Osteoblast (primary cell): Measurements from ENCODE around the gene RNASE13. TPM values are rescaled to one million over a fixed set of nuclear protein-coding genes. Genes with fewer than 3 reads are reported as not detected.

Experiments
- DNase-seq: peaks from one replicate; pipeline ENCODE4 v3.0.0; 2011; ENCODE audit warnings: low spot score, mixed read lengths; ENCODE audit not compliant: insufficient read length; ENCODE audit errors: missing footprints
- H2AFZ ChIP-seq: 2 replicates; pipeline ENCODE4 v1.6.0; 2011; ENCODE audit warnings: mild to moderate bottlenecking, low read length
- H3K27ac ChIP-seq: 2 replicates; pipeline ENCODE4 v1.5.1; 2011; ENCODE audit warnings: mild to moderate bottlenecking, low read depth, low read length, moderate library complexity
- H3K27me3 ChIP-seq: 2 replicates; pipeline ENCODE4 v1.6.0; 2012; ENCODE audit warnings: mild to moderate bottlenecking, control low read depth, inconsistent platforms, low read length, moderate library complexity; ENCODE audit not compliant: insufficient read depth
- H3K36me3 ChIP-seq: 2 replicates; pipeline ENCODE4 v1.5.1; 2011; ENCODE audit warnings: mild to moderate bottlenecking, low read length, control low read depth, moderate library complexity; ENCODE audit not compliant: insufficient read depth
- H3K4me1 ChIP-seq: 2 replicates; pipeline ENCODE4 v1.5.1; 2011; ENCODE audit warnings: mild to moderate bottlenecking, low read length, control low read depth, moderate library complexity; ENCODE audit not compliant: insufficient read depth
- H3K4me2 ChIP-seq: 2 replicates; pipeline ENCODE4 v1.6.0; 2011; ENCODE audit warnings: mild to moderate bottlenecking, low read length; ENCODE audit not compliant: insufficient read depth
- H3K4me3 ChIP-seq: fragments of 200-600 bp; sonication (generic); 3 replicates; pipeline ENCODE4 v1.5.1; 2012; ENCODE audit warnings: mild to moderate bottlenecking, low read length, inconsistent platforms; ENCODE audit not compliant: insufficient read depth
- H3K79me2 ChIP-seq: 2 replicates; pipeline ENCODE4 v1.6.0; 2012; ENCODE audit warnings: mild to moderate bottlenecking, low read length, control low read depth, inconsistent platforms; ENCODE audit not compliant: insufficient read depth
- H3K9me3 ChIP-seq: 2 replicates; pipeline ENCODE4 v1.5.1; 2011; ENCODE audit warnings: low read depth, low read length, control low read depth
- H4K20me1 ChIP-seq: 2 replicates; pipeline ENCODE4 v1.6.0; 2012; ENCODE audit warnings: mild to moderate bottlenecking, low read length, control low read depth; ENCODE audit not compliant: insufficient read depth
- CTCF ChIP-seq: IDR thresholded peaks from 2 replicates; pipeline ENCODE4 v1.5.1; 2011; ENCODE audit warnings: mild to moderate bottlenecking, low read depth, low read length, moderate library complexity; ENCODE audit errors: extremely low read depth
- total RNA-seq: library from RNA; depleted of rRNA; stranded (reverse); fragments of >200 nt; gene quantifications from 2 replicates; pipeline ENCODE4 v1.2.3, GENCODE V29; 2012

Gene RNASE13
- total RNA-seq = not detected in 2 replicates

- Histone ChIP-seq H3K27me3 (peaks cover 49% of the 10 kb centered on the region), H3K9me3 (no peaks in the 10 kb centered on the region), H2AFZ (no peak within 1 kb of the TSS), H3K79me2 (no peaks in the 10 kb centered on the region), H3K27ac (no peak within 1 kb of the TSS), H3K4me2 (no peak within 1 kb of the TSS), H3K4me3 (no peak within 1 kb of the TSS), H3K36me3 (no peaks in the 10 kb centered on the region), H4K20me1 (no peaks in the 10 kb centered on the region), H3K4me1 (peaks cover 7% of the 10 kb centered on the region)
- no peak for TF ChIP-seq CTCF
- no peak for DNase-seq
Observed at GRCh38 chr14:21034707-21035106, at the start of gene RNASE13. TSS of gene RNASE13 (minus strand) at chr14:21034807. CDS start at chr14:21034288, 519 bp downstream.

GRCh38 chr14:21084396-21084795 lies 49.8 kb upstream of the RNASE13 start:
- no peak for TF ChIP-seq CTCF
- Histone ChIP-seq H3K27ac (peak overlapping the region; percentile 64), H3K36me3 (peaks cover 69% of the 10 kb centered on the region), H3K79me2 (no peaks in the 10 kb centered on the region), H4K20me1 (peaks cover 5% of the 10 kb centered on the region), H3K4me2 (no peak overlapping the region), H3K27me3 (no peaks in the 10 kb centered on the region), H2AFZ (no peak overlapping the region), H3K4me3 (no peak overlapping the region), H3K9me3 (no peaks in the 10 kb centered on the region), H3K4me1 (peaks cover 10% of the 10 kb centered on the region)
- peak; percentile 77 for DNase-seq

GRCh38 chr14:21083565-21084325 lies 49.1 kb upstream of the RNASE13 start:
- no peak for TF ChIP-seq CTCF
- Histone ChIP-seq H4K20me1 (peaks cover 2% of the 10 kb centered on the region), H3K4me3 (no peak overlapping the region), H3K27me3 (no peaks in the 10 kb centered on the region), H3K9me3 (no peaks in the 10 kb centered on the region), H2AFZ (no peak overlapping the region), H3K27ac (no peak overlapping the region), H3K36me3 (peaks cover 69% of the 10 kb centered on the region), H3K4me1 (peaks cover 10% of the 10 kb centered on the region), H3K79me2 (no peaks in the 10 kb centered on the region), H3K4me2 (no peak overlapping the region)
- peak; percentile 82 for DNase-seq

- Histone ChIP-seq H4K20me1 (peaks cover 6% of the 10 kb centered on the region), H3K36me3 (peaks cover 85% of the 10 kb centered on the region), H3K27me3 (no peaks in the 10 kb centered on the region), H2AFZ (no peak overlapping the region), H3K4me3 (no peak overlapping the region), H3K4me2 (no peak overlapping the region), H3K9me3 (no peaks in the 10 kb centered on the region), H3K79me2 (no peaks in the 10 kb centered on the region), H3K27ac (no peak overlapping the region), H3K4me1 (peaks cover 10% of the 10 kb centered on the region)
- peak; percentile 43 for DNase-seq
- TF ChIP-seq CTCF = no peak
Observed at GRCh38 chr14:21081521-21082142, 47.0 kb upstream of the RNASE13 start.
